ENCODE data around the gene TCF3.
A peak's percentile ranks its signal among the peaks of the same experiment; 100 is the strongest.

The TCF3 gene

DNA sequence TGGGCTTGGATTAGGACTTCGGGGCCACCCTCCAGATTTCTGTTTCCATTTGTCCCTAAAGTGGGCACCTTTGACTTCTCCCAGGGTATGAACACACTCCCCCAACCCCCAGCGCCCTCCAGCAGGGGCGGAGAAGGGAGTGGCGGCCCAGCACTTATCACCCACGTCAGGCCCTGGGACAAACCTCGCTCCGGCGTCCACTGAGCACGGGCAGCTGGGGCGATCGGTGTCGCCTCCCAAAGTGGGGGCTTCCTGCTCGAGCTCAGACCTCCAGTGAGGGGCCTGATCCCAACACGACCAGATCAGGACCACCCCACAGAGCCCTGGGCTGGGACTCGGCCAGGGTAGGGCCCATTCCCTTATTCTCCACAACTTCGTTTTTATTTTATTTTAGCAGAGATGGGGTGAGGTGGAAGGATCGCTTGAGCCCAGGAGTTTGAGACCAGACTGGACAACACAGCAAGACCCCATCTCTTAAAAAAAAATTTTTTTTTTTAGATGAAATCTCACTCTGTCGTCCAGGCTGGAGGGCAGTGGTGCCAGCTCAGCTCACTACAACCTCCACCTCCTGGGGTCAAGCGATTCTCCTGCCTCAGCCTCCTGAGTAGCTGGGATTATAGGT, 3.7 kb upstream of the TCF3 start:
- H3K4me1 ChIP-seq (ENCODE audit: insufficient read depth, low read length), result no peaks in the 10 kb centered on the region
- no peaks in the 10 kb centered on the region for H3K36me3 ChIP-seq (ENCODE audit: insufficient read depth, low read depth, low read length)
- H3K27ac ChIP-seq (ENCODE audit: low read length), result no peak overlapping the region
- H3K4me3 ChIP-seq (ENCODE audit: low read length), result no peak overlapping the region
- no peaks in the 10 kb centered on the region; the same call in 1 of the 2 replicates for H3K27me3 ChIP-seq (ENCODE audit: insufficient read depth, low read length)
- no peaks in the 10 kb centered on the region for H3K9me3 ChIP-seq (ENCODE audit: insufficient read depth, low read depth, low read length)
- no peak overlapping the region for H3K9ac ChIP-seq (ENCODE audit: low read depth, low read length)

DNA sequence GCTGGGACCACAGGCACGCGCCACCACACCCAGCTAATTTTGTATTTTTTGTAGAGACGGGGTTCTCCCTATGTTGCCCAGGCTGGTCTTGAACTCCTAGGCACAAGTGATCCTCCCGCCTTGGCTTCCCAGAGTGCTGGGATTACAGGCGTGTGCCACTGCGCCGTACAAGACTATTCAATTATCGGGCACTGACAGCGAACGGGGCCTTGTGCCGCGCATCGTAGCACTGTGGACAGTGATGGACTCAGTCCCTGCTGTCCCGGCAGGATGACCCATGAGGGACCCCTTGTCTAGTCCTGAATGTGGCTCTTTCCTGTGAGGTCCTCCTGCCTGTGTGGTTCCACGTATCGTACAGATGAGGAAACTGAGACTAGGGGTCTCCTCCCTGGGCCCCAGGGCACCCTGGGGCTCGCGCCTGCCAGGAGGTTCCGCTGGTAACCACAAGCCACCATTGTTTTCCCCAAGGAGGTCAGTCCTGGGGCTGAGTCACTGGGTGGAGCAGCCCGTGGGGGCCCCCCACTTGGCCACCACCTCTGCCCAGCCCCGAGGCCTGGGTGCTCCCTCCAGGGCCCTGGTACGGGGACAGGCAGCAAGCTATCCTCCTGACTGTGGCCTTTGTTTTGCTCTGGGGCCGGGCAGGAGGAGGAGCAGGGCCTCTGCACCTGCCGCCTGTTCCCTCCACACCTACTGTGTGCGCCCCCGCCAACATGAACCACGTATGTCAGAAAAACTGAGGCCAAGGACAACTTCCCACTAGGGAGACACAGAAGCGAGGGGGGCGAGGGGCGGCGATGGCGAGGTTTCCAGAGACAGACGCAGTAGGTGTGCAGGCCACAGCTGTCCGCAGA, 2.9 kb upstream of the TCF3 start:
- Histone ChIP-seq H3K27me3 (ENCODE audit: insufficient read depth, low read length) (no peaks in the 10 kb centered on the region; the same call in 1 of the 2 replicates), H3K4me3 (ENCODE audit: low read length) (no peak overlapping the region), H3K9ac (ENCODE audit: low read depth, low read length) (no peak overlapping the region)

DNA sequence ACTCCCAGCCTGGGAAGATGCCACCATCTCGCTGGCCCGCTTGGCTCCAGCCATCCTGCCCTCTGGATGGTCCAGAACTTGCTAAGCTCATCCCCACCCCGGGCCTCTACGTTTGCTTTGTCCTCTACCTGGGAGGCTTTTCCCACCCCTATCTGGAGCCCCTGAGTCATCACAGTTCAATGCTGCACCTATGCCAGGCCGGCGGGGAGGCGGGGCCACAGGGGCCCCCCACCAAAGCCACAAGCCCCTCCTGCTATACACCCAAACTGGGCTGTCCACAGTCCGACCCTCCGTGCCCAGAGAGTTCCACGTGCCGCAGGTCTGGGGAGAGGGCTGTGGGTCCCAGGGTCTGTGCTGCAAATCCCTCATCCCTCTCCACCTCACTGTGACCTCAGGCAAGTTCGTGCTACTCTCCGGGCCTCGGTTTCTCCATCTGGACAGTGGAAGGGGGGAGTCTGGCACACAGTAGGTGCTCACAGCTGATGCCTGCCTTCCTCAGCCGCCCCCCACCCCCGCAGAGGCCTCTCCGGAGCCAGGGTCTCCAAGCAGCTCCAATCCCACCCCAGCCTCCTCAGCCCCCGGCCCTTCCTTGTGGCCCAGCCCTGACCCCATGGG, 1.9 kb upstream of the TCF3 start:
- Histone ChIP-seq H3K9me3 (ENCODE audit: insufficient read depth, low read depth, low read length) (no peaks in the 10 kb centered on the region), H3K9ac (ENCODE audit: low read depth, low read length) (no peak overlapping the region), H3K27ac (ENCODE audit: low read length) (no peak overlapping the region), H3K36me3 (ENCODE audit: insufficient read depth, low read depth, low read length) (peaks cover 10% of the 10 kb centered on the region), H3K27me3 (ENCODE audit: insufficient read depth, low read length) (no peaks in the 10 kb centered on the region; the same call in 1 of the 2 replicates), H3K4me1 (ENCODE audit: insufficient read depth, low read length) (peaks cover 3% of the 10 kb centered on the region; the same call in 1 of the 2 replicates), H3K4me3 (ENCODE audit: low read length) (no peak overlapping the region)

More for the DNA sequence above, 2.9 kb upstream of the TCF3 start:
- H3K9me3 ChIP-seq (ENCODE audit: insufficient read depth, low read depth, low read length), result no peaks in the 10 kb centered on the region
- H3K36me3 ChIP-seq (ENCODE audit: insufficient read depth, low read depth, low read length), result no peaks in the 10 kb centered on the region
- peaks cover under 1% of the 10 kb centered on the region; the same call in 1 of the 2 replicates for H3K4me1 ChIP-seq (ENCODE audit: insufficient read depth, low read length)
- no peak overlapping the region for H3K27ac ChIP-seq (ENCODE audit: low read length)

DNA sequence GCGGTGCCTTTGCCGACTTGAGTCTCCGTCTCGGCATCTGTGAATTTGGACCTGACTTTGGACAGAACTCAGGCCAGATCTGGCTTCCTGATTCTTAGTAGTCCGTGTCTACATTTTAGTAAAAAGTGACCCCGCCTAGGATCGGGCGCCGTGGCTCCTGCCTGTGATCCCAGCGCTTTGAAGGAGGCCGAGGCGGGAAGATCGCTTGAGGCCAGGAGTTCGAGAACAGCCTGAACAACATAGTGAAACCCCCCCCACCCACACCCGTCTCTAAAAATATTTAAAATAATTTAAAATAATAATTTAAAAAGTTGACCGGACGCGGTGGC, 849 bp upstream of the TCF3 start:
- Histone ChIP-seq H3K36me3 (ENCODE audit: insufficient read depth, low read depth, low read length) (peaks cover 21% of the 10 kb centered on the region), H3K27me3 (ENCODE audit: insufficient read depth, low read length) (no peaks in the 10 kb centered on the region; the same call in 1 of the 2 replicates), H3K27ac (ENCODE audit: low read length) (no peak overlapping the region), H3K4me1 (ENCODE audit: insufficient read depth, low read length) (peaks cover 3% of the 10 kb centered on the region; the same call in 1 of the 2 replicates), H3K9ac (ENCODE audit: low read depth, low read length) (peak overlapping the region; percentile 96), H3K4me3 (ENCODE audit: low read length) (peak overlapping the region; percentile 77), H3K9me3 (ENCODE audit: insufficient read depth, low read depth, low read length) (no peaks in the 10 kb centered on the region)

DNA sequence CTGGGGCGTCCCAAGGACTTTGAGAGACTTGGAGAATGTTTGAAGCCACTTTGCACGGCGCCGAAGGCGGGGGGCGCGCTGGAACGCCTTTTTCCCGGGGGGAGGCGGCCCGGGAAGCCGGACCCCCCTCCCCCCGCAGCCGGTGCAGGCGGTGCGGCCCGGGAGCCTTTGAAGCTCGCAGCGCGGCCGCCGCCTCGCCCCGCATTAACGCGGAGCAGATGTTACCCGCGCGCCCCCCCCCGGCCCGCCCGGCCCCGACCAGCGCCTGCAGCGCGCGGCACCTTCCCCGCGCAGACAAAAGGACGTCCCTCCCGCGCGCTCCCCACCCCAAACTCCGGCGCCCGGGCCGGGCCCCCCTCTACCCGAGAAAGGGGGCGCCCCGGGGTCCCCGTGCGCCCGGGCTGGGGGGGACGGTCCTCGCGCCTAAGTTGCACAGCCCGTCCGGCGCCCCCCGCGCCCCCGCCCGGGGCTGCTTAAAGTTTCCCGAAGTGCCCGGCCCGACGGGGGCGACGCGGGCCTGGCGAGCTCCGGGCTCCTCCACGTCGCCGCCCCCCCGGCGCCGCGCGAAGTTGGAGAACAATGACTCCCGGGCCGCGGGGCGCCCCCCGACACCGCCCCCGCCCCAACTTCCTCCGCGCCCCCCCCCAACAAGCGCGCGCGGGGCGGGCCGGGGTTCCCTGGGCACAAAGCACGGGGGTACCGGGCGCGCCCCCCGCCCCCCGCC, 685 bp downstream of the TCF3 start:
- peak overlapping the region; percentile 89 for H3K9ac ChIP-seq (ENCODE audit: low read depth, low read length)
- H3K9me3 ChIP-seq (ENCODE audit: insufficient read depth, low read depth, low read length), result no peaks in the 10 kb centered on the region
- no peaks in the 10 kb centered on the region for H3K27me3 ChIP-seq (ENCODE audit: insufficient read depth, low read length)
- H3K4me3 ChIP-seq (ENCODE audit: low read length), result peak overlapping the region; percentile 77
- peak overlapping the region; percentile 69 for H3K27ac ChIP-seq (ENCODE audit: low read length)
- peaks cover 3% of the 10 kb centered on the region; the same call in 1 of the 2 replicates for H3K4me1 ChIP-seq (ENCODE audit: insufficient read depth, low read length)
- H3K36me3 ChIP-seq (ENCODE audit: insufficient read depth, low read depth, low read length), result peaks cover 36% of the 10 kb centered on the region

DNA sequence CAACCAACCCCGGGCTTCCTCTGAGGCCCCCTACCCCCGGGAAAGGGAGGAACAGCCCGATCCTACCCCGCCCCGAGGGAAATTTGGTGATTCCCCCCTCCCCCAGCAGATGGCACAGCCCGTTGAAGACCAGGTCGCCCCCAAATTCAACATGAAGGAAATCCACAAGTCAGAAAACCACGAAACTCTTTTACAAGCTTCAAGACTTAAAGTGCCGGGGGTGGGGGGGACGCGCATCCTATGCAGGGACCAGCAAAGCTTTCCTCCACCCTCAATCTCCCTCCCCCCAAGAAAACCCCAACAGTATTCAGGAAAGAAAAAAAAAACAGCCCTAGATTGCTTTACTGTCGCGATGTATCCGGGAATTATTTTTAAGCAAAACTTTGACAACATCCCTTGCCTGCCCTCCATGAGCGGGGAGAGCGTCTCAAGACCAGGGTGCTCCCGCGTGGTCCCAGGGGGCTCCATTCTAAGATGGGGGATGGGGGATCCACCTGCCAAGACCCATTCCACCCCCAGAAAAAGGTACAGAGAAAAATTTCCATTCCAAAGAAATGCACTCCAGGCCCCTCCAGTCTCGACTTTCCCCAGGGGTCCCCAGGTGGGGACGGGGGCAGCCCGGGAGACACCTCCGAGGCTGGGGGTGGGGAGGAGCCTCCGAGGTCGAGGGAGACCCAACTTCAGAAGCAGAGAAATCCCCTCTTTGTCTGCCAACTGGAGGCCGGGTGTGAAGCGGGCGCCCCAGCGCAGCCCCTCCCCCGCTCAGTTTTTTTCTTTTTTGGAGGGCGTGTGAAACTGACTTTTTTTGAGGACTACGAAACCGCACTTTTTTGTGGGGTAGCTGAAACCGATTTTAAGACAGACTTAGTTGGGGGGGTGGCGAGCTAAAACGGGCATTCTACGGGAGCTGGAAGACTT, 1.5 kb downstream of the TCF3 start:
- Histone ChIP-seq H3K9me3 (ENCODE audit: insufficient read depth, low read depth, low read length) (no peaks in the 10 kb centered on the region), H3K4me3 (ENCODE audit: low read length) (peak overlapping the region; percentile 77), H3K27ac (ENCODE audit: low read length) (peak overlapping the region; percentile 69), H3K27me3 (ENCODE audit: insufficient read depth, low read length) (no peaks in the 10 kb centered on the region), H3K9ac (ENCODE audit: low read depth, low read length) (peak overlapping the region; percentile 89), H3K36me3 (ENCODE audit: insufficient read depth, low read depth, low read length) (peaks cover 44% of the 10 kb centered on the region), H3K4me1 (ENCODE audit: insufficient read depth, low read length) (peaks cover 3% of the 10 kb centered on the region; the same call in 1 of the 2 replicates)

DNA sequence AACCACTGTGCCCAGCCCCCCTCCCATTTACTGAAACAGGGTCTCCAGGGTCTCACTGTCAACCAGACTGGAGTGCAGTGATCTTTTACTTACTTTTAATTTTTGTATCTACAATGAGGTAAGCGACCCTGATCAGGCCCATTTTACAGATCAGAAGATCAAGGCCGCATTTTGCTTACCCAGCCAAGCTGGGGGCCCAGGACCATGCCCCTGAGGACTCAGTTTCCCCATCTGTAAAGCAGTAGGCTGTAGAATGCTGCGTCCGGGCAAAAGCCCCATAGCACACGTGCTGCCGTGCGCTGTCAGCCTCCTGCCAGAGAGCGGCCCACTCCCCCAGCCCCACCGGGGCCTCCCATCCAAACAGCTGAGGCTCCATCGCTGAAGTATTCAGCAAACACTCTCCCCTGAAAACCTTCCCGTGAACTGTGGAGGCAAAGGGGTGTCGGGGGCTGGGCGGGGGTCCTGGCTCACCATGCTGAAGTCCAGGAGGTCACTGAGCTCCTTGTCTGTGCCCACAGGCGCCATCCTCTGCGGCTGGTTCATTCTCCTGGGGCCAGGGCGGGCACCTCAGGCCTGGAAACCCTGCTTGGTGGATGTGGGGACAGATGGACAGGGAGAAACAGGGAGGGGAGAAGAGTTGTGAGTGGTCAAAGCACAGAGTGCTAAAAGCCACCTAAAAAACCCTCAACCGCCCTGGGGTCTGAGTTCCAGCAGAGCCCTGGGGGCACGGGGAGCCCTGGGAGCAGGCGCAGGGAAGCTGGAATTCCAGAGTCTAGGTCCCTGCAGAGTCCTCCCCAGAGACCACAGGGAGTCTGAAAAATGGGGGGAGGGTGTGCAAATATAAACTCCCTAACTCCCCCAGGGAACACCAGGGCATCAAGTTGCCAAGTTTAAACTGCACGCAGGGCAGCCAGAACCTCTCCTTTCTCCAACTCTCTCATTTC, 2.4 kb downstream of the TCF3 start:
- peaks cover 3% of the 10 kb centered on the region; the same call in 1 of the 2 replicates for H3K4me1 ChIP-seq (ENCODE audit: insufficient read depth, low read length)
- peaks cover 53% of the 10 kb centered on the region for H3K36me3 ChIP-seq (ENCODE audit: insufficient read depth, low read depth, low read length)
- peak overlapping the region; percentile 77; the same call in 1 of the 2 replicates for H3K4me3 ChIP-seq (ENCODE audit: low read length)
- H3K9me3 ChIP-seq (ENCODE audit: insufficient read depth, low read depth, low read length), result no peaks in the 10 kb centered on the region
- H3K27ac ChIP-seq (ENCODE audit: low read length), result peak overlapping the region; percentile 64
- H3K27me3 ChIP-seq (ENCODE audit: insufficient read depth, low read length), result no peaks in the 10 kb centered on the region
- H3K9ac ChIP-seq (ENCODE audit: low read depth, low read length), result peak overlapping the region; percentile 89; the same call in 1 of the 2 replicates

DNA sequence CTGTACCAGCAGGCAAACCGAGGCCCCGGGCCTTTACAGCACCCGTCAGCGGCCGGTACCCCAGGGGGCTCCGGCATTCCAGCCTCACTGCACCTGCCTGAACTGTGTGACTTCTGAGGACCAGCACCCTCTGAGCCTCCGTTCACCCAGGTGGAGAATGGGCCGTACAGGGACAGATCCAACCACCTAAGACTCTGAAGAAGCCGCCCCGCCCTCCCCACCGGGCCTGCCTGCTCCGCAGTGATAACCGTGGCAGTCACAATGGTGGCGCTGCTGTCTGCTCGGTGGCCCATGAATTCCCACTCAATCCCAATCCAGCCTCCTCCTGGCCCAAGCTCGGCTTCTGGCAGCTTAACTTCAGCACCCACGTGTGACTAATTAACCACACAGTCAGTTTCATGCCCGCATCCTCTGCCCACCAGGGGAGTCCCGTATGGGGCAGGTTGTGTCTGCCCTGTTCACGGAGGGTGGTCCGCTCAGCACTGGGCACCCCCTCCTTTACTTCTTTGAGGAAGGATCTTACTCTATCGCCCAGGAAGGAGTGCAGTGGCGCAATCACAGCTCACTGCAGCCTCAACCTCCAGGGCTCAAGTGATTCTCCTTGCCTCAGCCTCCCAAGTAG, 3.4 kb downstream of the TCF3 start:
- no peak overlapping the region for H3K9ac ChIP-seq (ENCODE audit: low read depth, low read length)
- H3K36me3 ChIP-seq (ENCODE audit: insufficient read depth, low read depth, low read length), result peaks cover 63% of the 10 kb centered on the region
- no peak overlapping the region for H3K27ac ChIP-seq (ENCODE audit: low read length)

DNA sequence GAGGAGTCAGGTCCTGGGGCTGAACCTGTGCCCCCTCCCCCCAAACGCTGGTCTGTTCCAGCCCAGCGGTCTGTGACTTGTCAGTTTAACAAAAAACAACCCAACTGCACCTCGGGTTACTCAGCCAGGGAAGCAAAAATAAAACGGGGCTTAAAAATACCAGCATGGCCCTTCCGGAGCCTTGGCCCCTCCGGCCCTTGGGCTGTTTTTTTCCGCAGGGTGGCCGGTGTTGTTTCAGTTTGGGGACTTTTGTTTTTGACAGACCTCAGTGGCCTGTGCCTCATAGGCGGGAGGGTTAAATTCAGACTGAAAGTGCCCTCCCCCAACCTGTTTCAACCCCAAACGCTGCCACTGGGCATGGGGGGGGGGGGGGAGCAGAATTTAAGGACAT, 4.0 kb downstream of the TCF3 start:
- Histone ChIP-seq H3K9ac (ENCODE audit: low read depth, low read length) (no peak overlapping the region), H3K36me3 (ENCODE audit: insufficient read depth, low read depth, low read length) (peaks cover 69% of the 10 kb centered on the region), H3K27me3 (ENCODE audit: insufficient read depth, low read length) (no peaks in the 10 kb centered on the region), H3K4me3 (ENCODE audit: low read length) (no peak overlapping the region), H3K27ac (ENCODE audit: low read length) (no peak overlapping the region), H3K9me3 (ENCODE audit: insufficient read depth, low read depth, low read length) (no peaks in the 10 kb centered on the region), H3K4me1 (ENCODE audit: insufficient read depth, low read length) (peaks cover 3% of the 10 kb centered on the region; the same call in 1 of the 2 replicates)

More for the DNA sequence above, 3.4 kb downstream of the TCF3 start:
- H3K4me3 ChIP-seq (ENCODE audit: low read length), result no peak overlapping the region
- H3K4me1 ChIP-seq (ENCODE audit: insufficient read depth, low read length), result peaks cover 3% of the 10 kb centered on the region; the same call in 1 of the 2 replicates
- H3K27me3 ChIP-seq (ENCODE audit: insufficient read depth, low read length), result no peaks in the 10 kb centered on the region
- no peaks in the 10 kb centered on the region for H3K9me3 ChIP-seq (ENCODE audit: insufficient read depth, low read depth, low read length)

Measured in iPS-20b (cell line).